Fibroblast of the aortic adventitia (primary cell): ENCODE data around the gene ZBED2. TPM values are rescaled to one million over a fixed set of nuclear protein-coding genes. Genes with fewer than 3 reads are reported as not detected.
A peak's percentile ranks its signal among the peaks of the same experiment; 100 is the strongest.
"Not testable (repeated sequence)": the region's sequence is repeated elsewhere in the genome, so short reads cannot be mapped to it uniquely, and the experiment has no call there.

Experiments
- DNase-seq: peaks from one replicate; pipeline ENCODE4 v3.0.0-alpha.2; 2010; ENCODE audit warnings: low read depth
- H3K4me3 ChIP-seq: 2 replicates; pipeline ENCODE4 v1.5.1; 2011; ENCODE audit warnings: low read depth, mild to moderate bottlenecking, control low read depth, low read length, moderate library complexity
- total RNA-seq: library from RNA; depleted of rRNA; stranded (reverse); fragments of >200 nt; gene quantifications from 2 replicates; pipeline ENCODE4 v1.2.3, GENCODE V29; 2012; ENCODE audit warnings: low replicate concordance
- TF ChIP-seq, protein P1 (sequence below): IDR thresholded peaks from 2 replicates; pipeline ENCODE4 v1.5.1; 2011; ENCODE audit warnings: mild to moderate bottlenecking, low read length, control low read depth, inconsistent platforms; ENCODE audit not compliant: insufficient read depth

The ZBED2 gene
- total RNA-seq, 1 donor: 0.09 TPM

DNA sequence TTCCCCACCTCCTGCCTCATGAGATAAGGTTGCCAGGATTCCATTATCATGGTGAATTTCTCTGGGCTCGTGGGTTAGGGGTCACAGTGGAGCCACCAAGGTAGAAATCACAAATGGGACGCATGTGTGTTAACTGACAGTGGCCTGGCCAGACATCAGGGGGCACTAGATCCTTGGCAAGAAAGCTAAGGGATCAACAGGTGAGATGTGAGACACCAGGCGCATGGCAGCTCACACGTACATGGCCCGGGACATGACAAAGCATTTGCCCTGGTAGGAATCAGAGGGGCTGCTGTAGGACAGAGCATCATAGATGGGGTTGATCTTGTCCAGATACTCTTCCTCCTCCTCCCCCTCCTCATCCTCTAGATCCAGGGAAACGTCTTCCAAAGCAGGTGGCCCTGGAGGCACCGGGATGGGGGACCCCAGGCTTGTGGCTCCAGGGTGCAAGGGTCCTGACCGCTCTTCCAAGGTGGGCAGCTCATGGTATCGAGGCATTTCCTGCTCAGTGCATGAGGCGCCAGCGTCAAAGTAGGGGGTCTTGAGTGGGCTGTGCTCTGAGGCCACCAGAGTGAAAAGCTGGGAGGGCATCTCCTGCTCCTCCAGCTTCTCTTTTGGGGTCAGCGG, 24.6 kb downstream of the ZBED2 start:
- DNase-seq: no peak
- H3K4me3 ChIP-seq: no peak overlapping the region
- TF ChIP-seq, protein P1, sequence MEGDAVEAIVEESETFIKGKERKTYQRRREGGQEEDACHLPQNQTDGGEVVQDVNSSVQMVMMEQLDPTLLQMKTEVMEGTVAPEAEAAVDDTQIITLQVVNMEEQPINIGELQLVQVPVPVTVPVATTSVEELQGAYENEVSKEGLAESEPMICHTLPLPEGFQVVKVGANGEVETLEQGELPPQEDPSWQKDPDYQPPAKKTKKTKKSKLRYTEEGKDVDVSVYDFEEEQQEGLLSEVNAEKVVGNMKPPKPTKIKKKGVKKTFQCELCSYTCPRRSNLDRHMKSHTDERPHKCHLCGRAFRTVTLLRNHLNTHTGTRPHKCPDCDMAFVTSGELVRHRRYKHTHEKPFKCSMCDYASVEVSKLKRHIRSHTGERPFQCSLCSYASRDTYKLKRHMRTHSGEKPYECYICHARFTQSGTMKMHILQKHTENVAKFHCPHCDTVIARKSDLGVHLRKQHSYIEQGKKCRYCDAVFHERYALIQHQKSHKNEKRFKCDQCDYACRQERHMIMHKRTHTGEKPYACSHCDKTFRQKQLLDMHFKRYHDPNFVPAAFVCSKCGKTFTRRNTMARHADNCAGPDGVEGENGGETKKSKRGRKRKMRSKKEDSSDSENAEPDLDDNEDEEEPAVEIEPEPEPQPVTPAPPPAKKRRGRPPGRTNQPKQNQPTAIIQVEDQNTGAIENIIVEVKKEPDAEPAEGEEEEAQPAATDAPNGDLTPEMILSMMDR: no peak

DNA sequence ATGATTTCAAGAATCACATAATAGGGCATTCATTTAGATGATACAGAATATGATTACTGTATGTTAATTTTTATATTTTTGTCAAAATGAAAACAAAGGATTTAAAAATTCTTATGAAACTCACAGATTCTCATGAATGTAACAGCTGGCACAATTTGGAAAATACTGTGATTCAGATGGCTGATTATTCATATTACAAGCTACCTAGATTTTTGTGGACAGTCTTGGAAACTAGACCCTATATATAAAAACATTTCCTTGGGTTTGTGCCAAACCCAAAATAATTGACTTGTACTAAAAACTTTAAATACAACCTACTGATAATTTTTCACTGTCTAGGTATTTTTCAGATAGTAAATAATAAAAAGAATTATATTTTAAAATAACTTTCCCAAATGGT, 26.2 kb downstream of the ZBED2 start:
- TF ChIP-seq, protein P1: no peak
- no peak overlapping the region for H3K4me3 ChIP-seq
- peak; percentile 28 for DNase-seq

DNA sequence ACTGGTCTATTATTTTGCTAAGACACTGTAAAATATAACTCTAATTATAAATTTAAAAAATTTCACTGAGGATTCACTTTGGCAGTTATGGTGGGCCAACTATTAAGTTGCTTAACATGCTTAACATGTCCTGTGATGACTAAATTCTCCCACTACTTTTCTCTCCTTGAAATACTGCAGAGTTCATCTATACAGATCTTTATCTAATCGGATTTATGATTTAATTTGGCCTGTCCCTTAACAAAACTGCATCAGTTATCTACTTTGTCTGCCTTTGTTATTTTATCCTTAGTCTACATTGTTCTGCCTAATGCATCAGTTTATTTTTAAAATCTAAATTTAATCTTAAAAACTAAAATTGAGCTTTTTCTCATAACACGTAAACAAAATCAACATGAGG, 26.8 kb downstream of the ZBED2 start:
- TF ChIP-seq, protein P1: no peak
- H3K4me3 ChIP-seq: no peak overlapping the region
- no peak for DNase-seq

DNA sequence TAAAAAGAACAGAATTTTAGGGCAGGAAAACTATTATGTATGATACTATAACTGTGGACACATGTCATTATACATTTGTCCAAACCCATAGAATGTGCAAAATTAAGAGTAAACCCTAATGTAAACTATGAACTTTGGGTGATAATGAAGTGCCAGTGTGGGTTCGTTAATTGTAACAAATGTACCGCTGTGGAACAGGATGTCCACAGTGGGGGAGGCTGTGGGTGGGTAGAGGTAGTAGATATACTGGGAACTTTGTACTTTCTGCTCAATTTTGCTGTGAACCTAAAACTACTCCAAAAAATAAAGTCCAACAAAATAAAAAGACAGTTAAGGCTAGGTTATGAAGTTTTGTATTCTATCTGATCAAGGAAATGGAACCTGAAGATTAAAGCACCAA, 28.3 kb downstream of the ZBED2 start:
- no peak overlapping the region for H3K4me3 ChIP-seq
- TF ChIP-seq, protein P1: no peak
- no peak for DNase-seq

DNA sequence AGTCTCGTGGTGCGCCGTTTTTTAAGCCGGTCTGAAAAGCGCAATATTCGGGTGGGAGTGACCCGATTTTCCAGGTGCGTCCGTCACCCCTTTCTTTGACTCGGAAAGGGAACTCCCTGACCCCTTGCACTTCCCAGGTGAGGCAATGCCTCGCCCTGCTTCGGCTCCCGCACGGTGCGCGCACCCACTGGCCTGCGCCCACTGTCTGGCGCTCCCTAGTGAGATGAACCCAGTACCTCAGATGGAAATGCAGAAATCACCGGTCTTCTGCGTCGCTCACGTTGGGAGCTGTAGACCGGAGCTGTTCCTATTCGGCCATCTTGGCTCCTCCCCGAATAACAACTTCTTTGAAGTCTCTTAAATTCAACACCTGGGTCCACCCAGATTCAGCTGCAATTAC, 33.2 kb downstream of the ZBED2 start:
- not testable (repeated sequence) for DNase-seq, H3K4me3 ChIP-seq

DNA sequence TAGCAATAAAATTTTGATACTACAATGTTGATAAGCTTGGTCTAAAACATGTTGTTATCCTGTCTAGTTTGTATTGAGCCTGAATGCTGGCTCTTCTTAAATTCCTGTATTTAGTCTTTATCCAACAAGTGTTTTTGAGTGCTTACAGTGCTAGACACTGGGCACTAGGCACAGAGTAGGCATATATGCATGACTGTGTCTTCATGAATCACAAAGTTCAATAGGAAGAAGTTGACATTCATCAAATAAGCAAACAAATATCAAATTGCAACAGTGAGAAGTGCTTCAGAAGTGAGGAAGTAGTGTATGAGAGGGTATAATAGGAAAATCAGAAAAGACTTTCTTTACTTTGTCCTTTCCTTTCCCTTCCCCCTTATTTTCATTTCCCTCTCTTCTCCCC, 46.4 kb downstream of the ZBED2 start:
- TF ChIP-seq, protein P1: no peak
- H3K4me3 ChIP-seq: no peak overlapping the region
- DNase-seq: no peak

DNA sequence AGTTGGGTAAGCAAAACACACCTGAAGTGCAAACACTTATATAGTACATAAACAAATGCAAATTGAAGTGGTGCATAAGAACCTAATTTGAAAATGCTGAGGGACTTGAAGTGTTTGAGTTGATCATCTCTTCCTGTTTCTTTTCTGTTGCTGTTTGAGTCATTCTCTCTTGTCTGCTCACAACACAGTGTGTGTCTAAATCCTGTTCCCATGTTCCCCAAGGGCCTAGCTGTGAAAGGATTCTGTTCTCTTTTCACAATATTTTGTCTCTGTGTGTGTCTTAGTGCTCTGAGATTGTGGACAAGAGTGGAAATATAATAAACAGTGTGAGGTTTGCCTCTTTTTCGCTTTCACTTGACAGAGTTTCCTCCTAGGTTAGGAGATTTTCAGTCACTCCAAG, 47.1 kb downstream of the ZBED2 start:
- TF ChIP-seq, protein P1: no peak
- DNase-seq: no peak

More for the DNA sequence above, 47.1 kb downstream of the ZBED2 start:
- no peak overlapping the region for H3K4me3 ChIP-seq
